Subcutaneous adipose tissue (tissue), 4 donors: ENCODE results near the gene RABL6. TPM values are rescaled to one million over a fixed set of nuclear protein-coding genes. Genes with fewer than 3 reads are reported as not detected.

ENCODE experiments used
- small RNA-seq: library from RNA; depleted of rRNA; stranded (forward); fragments of <200 nt; gene quantifications from one replicate; pipeline ENCODE3, GENCODE V24; 2016
- total RNA-seq, 4 donors: library from RNA; depleted of rRNA; stranded (reverse); fragments of >200 nt; gene quantifications; one replicate each; pipeline ENCODE4 v1.1.0, GENCODE V29; 2016
- TF ChIP-seq, protein P1 (sequence below): fragments of 450-650 bp; IDR thresholded peaks from one replicate; pipeline ENCODE4 v1.5.1; 2016; ENCODE audit warnings: low read depth, mild to moderate bottlenecking, control low read depth, antibody characterized with exemption, moderate library complexity

RABL6 gene
- total RNA-seq, 4 donors from 2014 or later = 29.4 to 78.2 (median 33.4) TPM

DNA sequence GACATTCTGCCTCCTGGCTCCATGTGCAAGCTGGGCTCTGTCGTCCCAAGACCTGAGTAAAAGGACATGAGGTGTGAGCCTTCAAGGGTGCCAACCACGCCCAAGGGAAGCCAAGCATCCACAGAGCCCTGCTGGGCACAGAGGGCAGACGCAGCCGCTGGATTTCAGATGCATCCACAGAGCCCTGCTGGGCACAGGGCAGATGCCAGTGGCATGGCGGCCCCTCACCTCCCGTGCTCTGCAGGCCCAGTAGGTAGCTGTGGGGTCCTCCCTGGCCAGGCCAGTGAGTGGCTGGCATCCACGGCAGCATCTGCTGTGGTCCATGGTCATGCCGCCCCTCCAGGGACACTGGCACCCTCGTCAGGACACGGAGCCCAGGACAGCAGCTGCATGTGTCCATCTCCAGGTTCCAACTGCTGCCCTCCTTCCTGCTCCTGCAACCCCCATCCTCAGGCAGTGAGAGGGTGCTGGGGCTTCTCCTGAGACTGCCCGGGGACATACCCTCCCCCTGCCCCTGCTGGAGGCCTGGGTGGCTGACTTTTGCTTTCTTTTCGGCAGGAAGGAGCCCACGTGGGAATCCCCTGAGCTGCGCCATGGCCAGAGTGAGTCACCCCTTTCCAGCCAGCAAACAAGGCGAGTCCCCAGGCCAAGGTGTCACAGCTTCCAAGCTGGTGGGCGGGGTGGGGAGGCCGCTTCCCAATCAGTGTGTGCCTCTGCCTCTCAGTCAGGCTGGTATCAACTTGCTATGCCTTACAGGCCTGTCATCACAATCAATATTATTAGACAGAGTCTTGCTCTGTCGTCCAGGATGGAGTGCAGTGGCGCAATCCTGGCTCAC, 74.6 kb downstream of the RABL6 start:
- TF ChIP-seq, protein P1, sequence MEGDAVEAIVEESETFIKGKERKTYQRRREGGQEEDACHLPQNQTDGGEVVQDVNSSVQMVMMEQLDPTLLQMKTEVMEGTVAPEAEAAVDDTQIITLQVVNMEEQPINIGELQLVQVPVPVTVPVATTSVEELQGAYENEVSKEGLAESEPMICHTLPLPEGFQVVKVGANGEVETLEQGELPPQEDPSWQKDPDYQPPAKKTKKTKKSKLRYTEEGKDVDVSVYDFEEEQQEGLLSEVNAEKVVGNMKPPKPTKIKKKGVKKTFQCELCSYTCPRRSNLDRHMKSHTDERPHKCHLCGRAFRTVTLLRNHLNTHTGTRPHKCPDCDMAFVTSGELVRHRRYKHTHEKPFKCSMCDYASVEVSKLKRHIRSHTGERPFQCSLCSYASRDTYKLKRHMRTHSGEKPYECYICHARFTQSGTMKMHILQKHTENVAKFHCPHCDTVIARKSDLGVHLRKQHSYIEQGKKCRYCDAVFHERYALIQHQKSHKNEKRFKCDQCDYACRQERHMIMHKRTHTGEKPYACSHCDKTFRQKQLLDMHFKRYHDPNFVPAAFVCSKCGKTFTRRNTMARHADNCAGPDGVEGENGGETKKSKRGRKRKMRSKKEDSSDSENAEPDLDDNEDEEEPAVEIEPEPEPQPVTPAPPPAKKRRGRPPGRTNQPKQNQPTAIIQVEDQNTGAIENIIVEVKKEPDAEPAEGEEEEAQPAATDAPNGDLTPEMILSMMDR = no peak

DNA sequence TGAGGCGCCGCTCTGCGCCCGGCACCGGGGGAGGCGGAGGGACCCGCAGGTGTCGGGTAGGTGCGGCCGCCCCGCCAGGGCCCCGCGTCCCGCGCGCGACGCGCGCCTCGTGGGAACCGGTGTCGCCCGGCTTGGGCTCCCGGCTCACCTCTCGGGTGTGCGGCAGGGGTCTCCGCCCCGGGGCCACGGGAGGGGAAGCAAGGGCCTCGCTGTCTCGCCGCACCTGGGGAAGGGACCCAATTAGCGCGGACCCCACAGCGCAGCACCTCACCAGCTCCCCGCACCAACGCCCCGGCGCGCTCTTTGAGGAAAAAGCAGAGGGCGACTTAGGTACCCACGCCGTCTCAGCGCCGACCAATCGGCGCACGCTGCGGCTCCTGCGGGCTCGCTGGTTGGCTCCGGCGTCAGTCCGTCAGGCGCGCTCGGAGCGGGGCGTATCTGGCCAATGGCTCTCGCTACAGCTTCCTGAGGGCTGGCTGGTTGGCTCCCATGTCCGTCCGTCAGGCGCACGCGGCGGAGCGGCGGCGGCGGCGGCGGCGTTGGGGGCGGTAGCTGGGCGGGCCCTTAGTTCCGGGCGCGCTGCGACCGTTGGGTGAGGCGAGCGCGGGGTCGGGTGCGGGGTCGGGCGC, 78.3 kb downstream of the RABL6 start, which contains the start of gene TRAF2:
Gene TRAF2 (plus strand): TSS at position 567 of the 629 bp plus-strand sequence. CDS start 12,225 bp downstream, outside the sequence.
- TF ChIP-seq, protein P1 = no peak

DNA sequence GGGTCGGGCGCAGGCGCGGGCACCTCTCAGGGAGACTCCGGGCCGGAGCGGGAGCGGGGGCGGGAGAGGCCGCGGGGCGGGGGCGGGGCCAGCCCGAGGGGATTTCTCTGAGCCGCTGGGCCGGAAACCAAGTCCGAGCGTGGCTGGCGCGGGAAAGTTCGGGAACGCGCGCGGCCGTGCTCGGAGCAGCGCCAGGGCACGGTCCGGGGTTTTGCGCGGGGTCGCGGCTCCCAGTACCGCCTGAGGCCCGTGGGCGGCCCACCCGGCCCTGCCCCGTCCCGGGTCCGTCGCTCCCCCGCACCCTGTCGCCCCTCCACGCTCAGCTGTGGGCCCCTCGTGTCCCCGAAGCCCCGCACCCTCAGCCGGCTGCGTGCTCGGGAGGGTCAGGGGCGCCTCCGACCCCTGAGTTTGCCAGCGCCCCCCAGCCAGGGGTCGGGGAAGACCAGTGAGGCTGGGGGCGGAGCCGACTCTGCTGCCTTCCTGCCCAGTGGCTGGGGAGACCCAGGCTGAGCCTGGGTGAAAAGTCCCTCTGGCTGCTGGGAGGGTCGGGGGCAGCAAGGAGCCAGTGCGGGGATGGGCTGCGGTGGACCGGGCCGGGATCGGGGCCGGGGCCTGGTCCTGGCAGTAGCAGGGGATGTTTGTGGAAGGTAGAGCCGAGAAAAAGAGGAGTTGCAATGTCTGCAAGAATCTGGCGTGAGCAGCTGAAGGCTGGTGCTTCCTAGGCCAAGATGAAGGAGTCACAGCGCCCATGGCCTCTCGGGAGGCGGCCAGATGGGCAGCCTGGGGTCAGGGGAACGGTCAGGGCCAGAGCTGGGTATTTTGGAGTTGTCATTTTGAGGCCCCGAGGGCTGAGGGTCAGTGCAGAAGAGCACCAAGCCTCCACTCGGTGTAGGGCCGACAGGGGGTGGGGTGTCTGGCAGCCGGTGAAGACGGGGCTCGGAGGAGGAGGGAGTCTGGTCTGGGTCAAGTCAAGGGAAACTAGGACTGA, 79.2 kb downstream of the RABL6 start:
- TF ChIP-seq, protein P1 = no peak

DNA sequence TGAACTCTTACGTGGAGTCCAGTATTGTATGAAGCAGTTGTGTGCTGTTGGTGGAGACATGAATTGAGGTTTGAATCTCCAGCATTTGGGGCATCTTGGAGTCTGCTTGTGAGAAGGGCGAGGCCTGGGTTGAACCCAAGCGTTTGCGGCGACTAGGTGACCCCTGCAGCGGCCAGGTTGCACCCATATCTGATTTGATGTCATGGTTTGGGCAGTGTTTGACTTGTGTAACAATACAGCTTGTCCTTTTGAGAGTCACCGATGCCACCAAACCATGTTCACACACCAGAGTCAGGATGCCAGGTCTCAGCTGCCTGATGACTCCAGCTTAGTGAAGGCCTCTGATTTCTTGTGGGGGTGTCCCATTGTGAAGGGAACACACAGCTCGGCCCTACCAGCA, 80.7 kb downstream of the RABL6 start:
- TF ChIP-seq, protein P1 = no peak

DNA sequence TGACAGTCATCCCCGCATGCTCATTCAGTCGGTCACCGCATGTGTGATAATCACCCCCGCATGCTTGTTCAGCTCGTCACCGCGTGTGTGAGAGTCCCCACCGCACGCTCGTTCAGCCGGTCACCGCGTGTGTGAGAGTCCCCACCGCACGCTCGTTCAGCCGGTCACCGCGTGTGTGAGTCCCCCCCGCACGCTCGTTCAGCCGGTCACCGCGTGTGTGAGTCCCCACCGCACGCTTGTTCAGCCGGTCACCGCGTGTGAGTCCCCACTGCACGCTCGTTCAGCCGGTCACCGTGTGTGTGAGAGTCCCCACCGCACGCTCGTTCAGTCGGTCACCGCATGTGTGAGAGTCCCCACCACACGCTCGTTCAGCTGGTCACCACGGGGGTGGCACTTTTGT, 82.1 kb downstream of the RABL6 start:
- TF ChIP-seq, protein P1 = no peak

DNA sequence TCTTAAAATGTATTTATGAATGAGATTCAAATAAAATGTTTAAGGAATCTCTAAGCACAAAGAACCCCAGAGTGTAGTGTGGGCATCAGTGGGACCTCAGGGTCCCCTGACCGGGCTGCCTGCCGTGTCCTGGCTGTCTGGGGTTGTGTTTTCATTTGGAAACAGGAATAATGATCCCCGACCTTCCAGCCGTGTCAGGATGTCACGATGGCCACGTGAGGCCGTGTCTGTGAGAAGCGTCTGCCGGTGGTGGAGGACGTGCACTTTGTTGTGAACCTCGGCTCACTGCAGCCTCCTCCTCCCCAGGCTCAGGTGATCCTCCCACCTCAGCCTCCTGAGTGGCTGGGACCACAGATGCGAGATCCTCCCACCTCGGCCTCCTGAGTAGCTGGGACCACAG, 82.9 kb downstream of the RABL6 start:
- TF ChIP-seq, protein P1 = no peak

Small RNA genes lying within 50 kb of the gene (small RNA-seq; reads per million reads assigned to genes)
- not detected for gene AL355987.2
- not detected for gene ATP6V1G1P3
- not detected for gene MIR4292
- gene MIR4479 = not detected

Other genes with a start within 250 kb of the RABL6 start
- 100 to 1,000 TPM in 2 of 4 donors, 10 to 100 TPM in 2; 47.6 to 161 (median 102) TPM for gene EGFL7, start 145.0 kb upstream of the RABL6 start, total RNA-seq
- gene AGPAT2, start 120.5 kb upstream of the RABL6 start, total RNA-seq = 1,000 to 10,000 TPM in 1 of 4 donors, 100 to 1,000 TPM in 3; 300 to 1,989 (median 392) TPM
- 1 to 10 TPM; 1.9 to 7.9 (median 5.6) TPM for gene DIPK1B, start 95.4 kb upstream of the RABL6 start, total RNA-seq
- gene LCN10, start 65.0 kb upstream of the RABL6 start, total RNA-seq = 1 to 10 TPM in 3 of 4 donors, under 1 TPM in 1; 0.68 to 8.6 (median 3.8) TPM
- gene LCN6, start 59.4 kb upstream of the RABL6 start, total RNA-seq = 10 to 100 TPM in 2 of 4 donors, 1 to 10 TPM in 2; 2.4 to 18.3 (median 7.9) TPM
- not detected for gene LCN8, start 49.7 kb upstream of the RABL6 start, total RNA-seq
- gene LCN15, start 43.4 kb upstream of the RABL6 start, total RNA-seq = not detected
- 10 to 100 TPM; 22.2 to 68.8 (median 54.4) TPM for gene TMEM141, start 16.6 kb upstream of the RABL6 start, total RNA-seq
- 1 to 10 TPM in 2 of 4 donors, under 1 TPM in 2; 0.51 to 2.4 (median 1.5) TPM for gene CCDC183, start 11.6 kb upstream of the RABL6 start, total RNA-seq
- 1 to 10 TPM in 1 of 4 donors, under 1 TPM in 3; 0.33 to 3.0 (median 0.48) TPM for gene AJM1, start 34.5 kb downstream of the RABL6 start, total RNA-seq
- gene PHPT1, start 41.5 kb downstream of the RABL6 start, total RNA-seq = 10 to 100 TPM; 31.8 to 56.6 (median 45.7) TPM
- 1 to 10 TPM in 2 of 4 donors, under 1 TPM in 1, not detected in 1; 0.68 to 1.5 (median 1.1) TPM for gene MAMDC4, start 44.4 kb downstream of the RABL6 start, total RNA-seq
- gene EDF1, start 58.4 kb downstream of the RABL6 start, total RNA-seq = 100 to 1,000 TPM; 187 to 332 (median 293) TPM
- 1 to 10 TPM; 2.9 to 7.7 (median 6.1) TPM for gene TRAF2, start 78.6 kb downstream of the RABL6 start, total RNA-seq
- gene FBXW5, start 136.8 kb downstream of the RABL6 start, total RNA-seq = 100 to 1,000 TPM in 3 of 4 donors, 10 to 100 TPM in 1; 87.9 to 363 (median 126) TPM
- 1 to 10 TPM in 1 of 4 donors, not detected in 3; 2.6 TPM for gene C8G, start 137.3 kb downstream of the RABL6 start, total RNA-seq
- gene LCN12, start 144.3 kb downstream of the RABL6 start, total RNA-seq = not detected
- 10 to 100 TPM; 15.5 to 57.3 (median 26.8) TPM for gene PTGDS, start 169.6 kb downstream of the RABL6 start, total RNA-seq
- gene LCNL1, start 175.0 kb downstream of the RABL6 start, total RNA-seq = not detected
- 10 to 100 TPM in 3 of 4 donors, 1 to 10 TPM in 1; 5.1 to 30.6 (median 26.9) TPM for gene PAXX, start 184.5 kb downstream of the RABL6 start, total RNA-seq
- 1 to 10 TPM in 2 of 4 donors, not detected in 2; 1.8 to 2.2 TPM for gene CLIC3, start 188.6 kb downstream of the RABL6 start, total RNA-seq
- 10 to 100 TPM; 13.5 to 58.6 (median 19.3) TPM for gene ABCA2, start 220.3 kb downstream of the RABL6 start, total RNA-seq
- gene FUT7, start 224.1 kb downstream of the RABL6 start, total RNA-seq = under 1 TPM in 2 of 4 donors, not detected in 2; 0.22 to 0.34 TPM
- gene NPDC1, start 238.2 kb downstream of the RABL6 start, total RNA-seq = 10 to 100 TPM; 17.5 to 61.6 (median 29.8) TPM
- gene ENTPD2, start 246.1 kb downstream of the RABL6 start, total RNA-seq = not detected